HG03066 (cell line): Measurements from ENCODE around the gene PDGFA.
"Not testable (repeated sequence)": the region's sequence is repeated elsewhere in the genome, so short reads cannot be mapped to it uniquely, and the experiment has no call there.

ENCODE experiments used
- ATAC-seq: cut with Tn5 transposase; IDR thresholded peaks from one replicate; pipeline ENCODE4 v1.9.1; 2021; ENCODE audit warnings: low read depth; ENCODE audit not compliant: unreplicated experiment

The PDGFA gene

DNA sequence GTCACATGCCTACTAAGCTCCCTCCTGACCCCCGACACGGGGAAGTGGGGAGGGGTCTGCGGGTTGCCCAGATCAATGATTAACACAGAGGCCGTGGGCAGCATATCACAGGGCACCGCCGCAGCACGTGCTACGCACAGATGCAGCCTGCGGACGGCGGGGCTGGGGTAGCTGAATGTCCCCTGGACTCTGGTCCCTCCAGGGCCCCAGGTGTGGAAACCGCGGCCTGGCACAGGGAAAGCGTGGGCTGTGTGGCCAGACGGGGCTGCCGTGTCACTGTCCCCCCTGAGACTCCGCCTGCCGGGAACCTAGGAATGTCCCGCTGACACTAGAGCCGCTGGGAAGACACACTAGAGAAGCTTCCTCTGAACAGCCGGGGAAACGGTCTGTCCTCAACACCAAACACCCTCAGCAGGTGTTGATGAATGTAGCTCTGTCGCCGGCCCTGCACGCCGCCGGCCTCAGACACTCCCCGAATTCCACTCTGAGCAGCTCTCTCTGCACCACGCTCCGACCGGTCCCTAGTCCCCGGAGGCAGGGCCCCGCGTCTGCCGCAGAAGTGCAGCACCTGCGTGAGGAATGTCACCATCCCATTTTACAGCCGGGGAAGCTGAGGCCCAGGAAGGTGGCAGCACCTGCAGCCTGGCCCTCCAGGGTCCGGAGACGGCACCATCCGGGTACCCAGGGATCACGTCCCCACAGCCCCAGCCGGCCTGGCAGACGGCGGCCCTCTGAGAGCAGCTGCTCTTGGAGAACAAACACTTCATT lies 33.4 kb upstream of the PDGFA start:
- ATAC-seq = no peak

DNA sequence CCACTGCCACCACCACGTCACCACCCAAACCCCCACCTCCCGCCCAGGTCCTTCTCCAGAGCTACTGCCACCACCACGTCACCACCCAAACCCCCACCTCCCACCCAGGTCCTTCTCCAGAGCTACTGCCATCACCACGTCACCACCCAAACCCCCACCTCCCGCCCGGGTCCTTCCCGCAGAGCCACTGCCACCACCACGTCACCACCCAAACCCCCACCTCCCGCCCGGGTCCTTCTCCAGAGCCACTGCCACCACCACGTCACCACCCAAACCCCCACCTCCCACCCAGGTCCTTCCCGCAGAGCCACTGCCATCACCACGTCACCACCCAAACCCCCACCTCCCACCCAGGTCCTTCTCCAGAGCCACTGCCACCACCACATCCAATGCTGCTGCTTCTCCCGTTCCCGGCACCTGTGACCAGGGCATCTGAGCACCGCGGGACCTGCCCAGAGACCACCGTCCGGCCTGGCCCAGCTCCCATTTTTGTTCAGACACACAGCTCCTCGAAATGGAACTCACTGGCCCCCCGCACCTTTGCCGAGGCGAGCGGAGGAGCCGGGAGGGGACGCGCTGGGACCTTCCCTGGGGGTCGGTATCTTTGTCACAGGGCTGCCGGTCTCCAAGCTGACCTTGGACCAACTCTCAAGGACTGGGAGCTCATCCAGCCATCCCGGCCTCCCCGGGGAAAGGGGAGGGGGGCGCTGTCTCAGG lies 32.7 kb upstream of the PDGFA start:
- ATAC-seq = not testable (repeated sequence)

DNA sequence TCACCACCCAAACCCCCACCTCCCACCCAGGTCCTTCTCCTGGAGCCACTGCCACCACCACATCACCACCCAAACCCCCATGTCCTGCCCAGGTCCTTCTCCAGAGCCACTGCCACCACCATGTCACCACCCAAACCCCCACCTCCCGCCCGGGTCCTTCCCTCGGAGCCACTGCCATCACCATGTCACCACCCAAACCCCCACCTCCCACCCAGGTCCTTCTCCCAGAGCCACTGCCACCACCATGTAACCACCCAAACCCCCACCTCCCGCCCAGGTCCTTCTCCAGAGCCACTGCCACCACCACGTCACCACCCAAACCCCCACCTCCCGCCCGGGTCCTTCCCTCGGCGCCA lies 31.9 kb upstream of the PDGFA start:
- ATAC-seq = not testable (repeated sequence)

DNA sequence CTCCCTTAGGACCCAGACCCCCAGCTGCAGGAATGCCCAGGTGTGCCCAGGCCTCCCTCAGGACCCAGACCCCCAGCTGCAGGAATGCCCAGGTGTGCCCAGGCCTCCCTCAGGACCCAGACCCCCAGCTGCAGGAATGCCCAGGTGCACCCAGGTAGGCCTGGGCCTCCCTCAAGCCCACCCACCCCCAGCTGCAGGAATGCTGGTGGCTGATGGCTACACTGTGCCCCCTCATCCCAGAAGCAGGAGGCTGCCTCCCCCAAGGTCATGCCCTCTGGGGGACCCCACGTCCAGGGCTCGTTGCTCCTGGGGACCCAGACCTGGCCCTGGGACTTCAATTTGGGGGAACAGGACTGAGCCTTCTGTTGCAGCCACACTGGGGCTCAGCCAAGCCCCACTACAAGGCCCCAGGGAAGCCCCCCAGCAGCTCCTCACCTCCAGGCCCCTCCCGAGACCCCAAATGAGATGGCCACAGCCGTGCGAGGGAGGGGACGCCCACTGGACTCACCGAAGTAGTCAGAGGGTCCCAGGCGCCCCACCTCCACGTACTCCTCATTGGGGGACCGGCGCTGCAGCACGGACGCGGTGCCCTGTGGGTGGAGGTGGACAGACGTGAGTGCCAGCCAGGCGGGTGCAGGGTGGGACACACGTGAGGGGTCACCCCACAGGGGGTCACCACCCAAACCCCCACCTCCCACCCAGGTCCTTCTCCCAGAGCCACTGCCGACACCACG lies 31.4 kb upstream of the PDGFA start:
- ATAC-seq = no peak

DNA sequence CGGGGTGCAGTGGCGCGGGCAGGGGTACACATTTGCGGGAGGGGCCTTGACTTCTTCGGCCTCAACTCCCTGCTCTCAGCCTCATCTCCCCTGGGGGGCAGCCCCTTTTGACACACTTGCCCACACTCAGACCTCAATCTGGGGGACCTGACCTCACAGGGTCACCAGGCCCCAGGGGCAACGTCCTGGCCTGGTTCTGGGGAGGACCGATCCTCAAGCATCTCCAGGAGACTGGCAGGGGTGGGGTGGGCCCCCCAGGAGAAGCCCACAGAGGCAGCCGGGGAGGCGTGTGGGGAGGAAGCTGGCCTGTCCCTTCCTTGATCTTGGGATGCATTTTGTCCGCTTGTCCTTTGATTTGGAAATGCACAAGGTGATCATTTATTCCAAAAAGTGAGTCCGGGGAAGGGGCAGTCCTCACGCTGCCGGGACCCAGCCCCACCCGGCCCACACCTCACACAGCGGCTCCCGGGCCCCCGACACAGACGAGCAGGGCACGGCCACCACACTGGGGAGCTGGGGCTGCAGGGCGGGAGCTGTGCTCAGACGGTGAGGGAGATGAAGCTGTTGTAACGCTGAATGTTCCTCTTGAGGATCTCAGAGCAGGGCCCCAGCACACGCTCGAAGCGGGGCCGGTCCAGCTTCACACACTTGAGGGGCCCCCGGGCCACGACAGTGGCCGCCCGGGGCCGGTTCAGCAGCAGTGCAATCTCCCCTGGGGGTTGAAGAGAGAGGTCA lies 30.4 kb upstream of the PDGFA start:
- ATAC-seq = no peak

DNA sequence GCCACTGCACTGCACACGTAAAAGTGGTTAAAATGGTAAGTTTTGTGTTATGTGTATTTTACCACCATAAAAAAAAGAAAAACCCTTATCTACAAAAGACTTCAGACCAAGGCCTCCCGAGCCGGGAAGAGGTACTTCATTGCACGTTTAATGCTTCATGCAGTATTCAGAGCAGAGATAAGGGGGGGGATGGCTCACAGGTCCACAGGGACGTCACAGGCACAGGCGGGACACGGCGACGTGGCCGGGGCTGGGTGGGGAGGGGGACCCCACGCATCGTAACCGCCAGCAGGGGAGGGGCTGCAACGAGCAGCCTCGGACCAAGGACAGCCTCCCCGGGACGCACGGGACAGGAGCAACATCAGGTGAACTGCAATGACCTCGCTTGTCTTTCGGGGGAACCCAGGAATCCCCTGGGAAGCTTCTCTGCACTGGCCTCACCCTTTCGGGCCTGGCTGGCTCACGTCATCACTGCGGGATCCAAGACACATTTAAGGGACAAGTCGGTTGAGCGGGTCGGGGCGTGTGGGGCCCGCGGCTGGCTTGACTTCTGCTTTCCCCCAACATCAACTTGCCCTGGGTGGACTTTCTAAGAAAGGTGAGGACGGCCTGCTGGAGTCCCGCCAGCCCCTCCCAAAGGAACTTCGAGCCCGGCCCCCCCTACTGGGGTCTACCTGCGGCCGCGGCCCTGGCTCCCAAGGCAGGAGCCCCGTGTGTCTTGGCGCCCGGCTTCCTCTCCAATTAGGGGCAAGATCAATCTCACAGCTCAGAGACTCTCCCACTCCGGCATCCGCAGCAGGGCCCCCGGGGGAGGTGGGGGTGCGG lies 29.6 kb upstream of the PDGFA start:
- no peak for ATAC-seq

DNA sequence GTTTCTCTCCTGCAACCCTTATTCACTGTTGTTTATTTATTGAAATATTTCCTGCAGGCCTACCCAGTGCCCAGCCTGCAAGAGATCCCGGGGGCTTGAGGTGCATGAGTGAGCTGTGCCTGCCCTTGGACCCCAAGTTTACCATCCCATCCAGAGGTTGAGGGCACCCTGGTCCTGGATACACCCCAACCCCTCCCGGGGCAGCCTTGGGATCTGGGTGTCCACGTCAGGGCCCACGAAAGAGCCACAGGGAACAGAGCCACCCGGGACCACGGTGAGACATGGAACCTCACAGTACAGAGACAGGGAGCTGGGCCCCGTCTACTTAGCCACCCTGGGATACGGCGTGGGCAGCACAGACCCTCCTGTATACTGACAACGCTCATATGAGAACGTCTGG lies 28.8 kb upstream of the PDGFA start:
- no peak for ATAC-seq

DNA sequence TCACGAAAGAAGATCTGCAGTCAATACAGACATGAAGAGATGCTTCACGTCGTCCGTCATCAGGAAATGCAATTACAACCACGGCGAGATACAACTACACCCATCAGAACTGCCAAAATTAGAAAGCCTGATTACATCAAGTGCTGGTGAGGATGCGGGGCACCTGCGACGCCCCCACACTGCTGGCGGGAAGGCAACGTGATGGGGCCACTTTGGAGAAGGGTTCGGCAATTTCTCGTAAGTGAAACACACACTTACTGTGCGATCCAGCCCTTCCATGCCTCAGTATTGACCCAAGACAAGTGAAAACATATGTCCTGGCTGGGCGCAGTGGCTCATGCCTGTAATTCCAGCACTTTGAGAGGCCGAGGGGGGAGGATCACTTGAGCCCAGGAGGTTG lies 25.8 kb upstream of the PDGFA start:
- ATAC-seq = no peak

DNA sequence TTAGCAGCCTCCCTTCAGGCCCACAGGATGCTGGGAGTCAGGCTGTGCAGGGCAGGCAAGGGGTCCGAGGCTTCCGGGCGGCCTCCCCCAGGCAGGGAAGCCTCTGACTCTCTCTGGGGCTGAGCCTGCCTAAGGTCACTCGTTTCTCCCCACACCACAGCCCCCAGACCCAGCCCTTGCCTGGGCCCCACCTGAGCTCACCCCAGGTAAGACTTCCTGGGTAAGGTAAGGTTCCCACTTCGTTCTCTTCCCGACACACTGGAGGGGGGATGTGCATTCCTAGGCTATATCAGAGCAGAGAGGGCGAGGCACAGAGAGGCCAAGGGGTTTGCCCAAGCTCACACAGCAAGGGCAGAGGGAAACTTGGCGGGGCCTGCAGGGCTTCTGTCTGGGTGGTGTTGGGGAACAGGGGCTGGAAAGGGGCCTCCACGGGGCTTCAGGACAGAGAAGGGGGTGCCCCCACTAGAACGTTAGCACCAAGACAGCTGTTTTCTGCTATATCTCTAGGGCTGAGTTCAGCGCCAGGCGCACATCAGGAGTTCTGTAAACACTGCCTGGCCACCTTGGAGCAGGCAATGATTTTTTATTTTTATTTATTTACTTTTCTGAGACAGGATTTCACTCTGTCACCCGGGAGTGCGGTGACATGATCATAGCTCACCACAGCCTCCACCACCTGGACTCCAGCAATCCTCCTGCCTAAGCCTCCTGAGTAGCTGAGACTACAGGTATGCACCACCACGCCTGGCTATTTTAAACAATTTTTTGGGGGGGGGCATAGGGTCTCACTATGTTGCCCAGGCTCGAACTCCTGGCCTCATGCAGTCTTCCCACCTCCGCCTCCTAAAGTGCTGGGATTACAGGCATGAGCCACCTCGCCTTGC lies 24.9 kb upstream of the PDGFA start:
- no peak for ATAC-seq

DNA sequence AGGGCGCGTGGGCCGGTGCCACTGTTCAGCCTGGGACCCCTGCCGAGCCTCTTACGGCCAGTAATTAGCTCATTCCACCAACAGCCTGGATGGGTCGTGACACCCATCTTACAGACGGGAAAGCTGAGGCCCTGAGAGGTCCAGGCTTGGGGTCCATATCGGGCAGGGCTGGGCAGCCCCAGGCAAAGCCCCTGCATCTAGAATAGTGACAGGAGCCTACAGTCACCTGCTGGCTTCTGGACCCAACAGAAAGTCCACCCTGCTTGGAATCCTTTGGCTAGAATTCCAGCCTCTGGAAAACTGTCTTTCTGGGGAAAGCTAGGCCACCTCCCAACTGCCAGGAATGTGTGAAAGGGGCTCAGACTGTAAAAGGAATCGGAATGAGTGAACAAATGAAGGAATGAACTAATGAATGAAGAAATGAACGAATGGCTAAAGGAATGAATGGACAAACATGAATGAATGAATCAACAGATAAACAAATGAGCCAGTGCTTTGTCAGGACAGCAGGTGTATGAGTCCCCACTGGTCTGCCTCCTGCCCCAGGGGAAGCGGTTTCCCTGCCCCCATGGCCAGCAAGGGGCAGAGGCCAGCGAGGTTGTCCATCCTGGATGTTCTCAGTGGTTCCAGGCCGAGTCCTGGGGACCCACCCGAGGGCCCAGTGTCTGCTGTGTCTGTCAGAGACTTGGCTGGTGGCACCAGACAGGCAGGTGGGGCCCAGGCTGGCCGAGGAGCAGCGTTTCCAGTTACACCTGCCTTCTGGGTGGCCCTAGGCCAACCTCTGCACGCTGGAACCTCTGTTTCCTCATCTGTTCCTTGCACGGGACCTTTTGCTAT lies 24.1 kb upstream of the PDGFA start:
- no peak for ATAC-seq

DNA sequence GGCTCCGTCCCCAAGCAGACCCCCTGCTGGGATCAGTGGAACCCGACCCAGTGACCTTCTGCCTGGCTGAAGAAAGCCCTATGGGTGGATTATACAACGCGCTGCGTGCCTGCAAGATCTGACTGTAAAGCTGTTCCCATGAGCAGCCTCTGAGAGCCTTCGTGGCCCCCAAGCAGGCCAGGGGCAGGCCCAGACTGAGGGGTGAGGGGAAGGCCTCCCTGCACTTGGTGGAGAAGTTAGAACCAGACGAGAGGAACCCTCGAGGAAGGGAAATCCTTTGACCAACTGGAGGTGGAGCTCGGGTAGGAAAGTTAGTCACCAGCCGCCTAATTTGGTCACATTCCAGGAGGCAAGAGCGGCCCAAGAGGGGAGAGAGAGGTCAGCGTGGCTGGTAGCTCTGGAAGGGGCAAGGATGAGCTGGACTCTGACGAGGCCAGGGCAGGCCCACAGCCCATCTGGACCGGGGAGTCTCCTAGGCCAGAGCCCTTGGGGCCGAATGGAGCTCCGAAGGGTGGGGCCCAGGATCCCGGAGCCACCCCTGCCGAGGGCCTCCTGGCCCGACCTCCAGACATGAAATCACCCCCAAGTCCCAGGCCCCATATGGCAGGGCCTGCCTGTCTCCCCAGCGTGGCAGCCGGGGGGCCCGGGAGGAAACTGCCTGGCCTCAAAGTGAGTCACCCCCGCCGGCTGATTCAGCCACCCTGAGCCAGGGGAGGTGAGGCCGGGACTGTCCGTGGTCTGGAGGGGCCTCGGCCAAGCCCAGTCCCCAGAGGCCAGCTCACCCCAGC lies 23.3 kb upstream of the PDGFA start:
- no peak for ATAC-seq

DNA sequence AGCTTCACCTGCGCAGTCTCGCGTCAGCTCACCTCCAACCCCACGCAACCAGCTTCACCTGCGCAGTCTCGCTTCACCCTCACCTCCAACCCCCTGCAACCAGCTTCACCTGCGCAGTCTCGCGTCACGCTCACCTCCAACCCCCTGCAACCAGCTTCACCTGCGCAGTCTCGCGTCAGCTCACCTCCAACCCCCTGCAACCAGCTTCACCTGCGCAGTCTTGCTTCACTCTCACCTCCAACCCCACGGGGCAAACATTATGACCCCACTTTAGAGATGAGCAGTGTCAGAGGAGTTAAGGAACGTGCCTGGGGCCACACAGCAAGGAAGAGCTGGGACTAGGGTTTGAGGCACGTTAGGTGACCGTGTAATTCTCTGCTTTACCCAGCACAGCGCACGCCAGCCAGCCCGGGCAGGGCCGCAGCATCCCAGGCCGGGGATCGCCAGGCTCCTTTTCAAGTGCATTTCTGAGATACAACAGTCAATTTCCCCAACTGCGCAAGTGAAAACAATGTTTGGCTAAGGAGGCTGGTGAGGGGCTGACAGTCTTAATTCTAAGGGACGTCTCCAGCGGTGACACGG lies 22.6 kb upstream of the PDGFA start:
- no peak for ATAC-seq

DNA sequence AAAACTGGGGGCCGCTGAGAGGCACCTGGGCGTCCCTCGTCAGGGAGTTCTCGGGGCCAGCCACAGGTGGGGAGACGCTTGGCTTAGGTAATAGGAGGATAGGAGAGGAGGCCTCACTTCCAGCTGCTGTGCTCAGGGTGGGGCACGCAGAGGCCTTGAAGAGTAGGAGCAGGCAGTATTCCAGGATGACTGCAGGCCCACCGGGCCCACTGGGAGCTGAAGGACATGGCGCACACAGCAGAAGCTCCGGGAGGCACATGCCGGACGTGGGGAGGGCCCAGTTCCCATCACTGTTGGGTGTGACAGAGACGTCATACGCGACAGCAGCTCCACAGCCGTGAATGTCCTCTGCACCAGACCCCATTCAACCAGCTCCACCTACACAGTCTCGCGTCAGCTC lies 22.0 kb upstream of the PDGFA start:
- ATAC-seq = no peak

DNA sequence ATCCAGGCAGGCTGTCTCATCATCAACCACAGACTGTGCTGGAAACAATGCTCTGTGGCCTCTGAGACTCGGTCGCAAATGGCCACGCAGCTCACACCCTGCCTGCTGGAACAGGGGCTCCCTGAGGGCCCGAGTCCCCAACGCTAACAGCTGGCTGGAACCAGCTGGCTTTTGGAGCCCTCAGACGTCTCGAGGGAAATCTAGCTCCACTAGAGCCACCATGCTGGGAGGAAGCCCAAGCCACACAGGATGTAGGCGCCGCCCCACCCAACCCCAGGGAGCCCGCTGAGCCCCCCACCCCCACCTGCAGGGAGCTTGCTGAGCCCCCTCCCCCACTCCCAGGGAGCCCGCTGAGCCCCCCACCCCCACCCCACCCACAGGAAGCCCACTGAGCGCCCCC lies 21.4 kb upstream of the PDGFA start:
- ATAC-seq = no peak

DNA sequence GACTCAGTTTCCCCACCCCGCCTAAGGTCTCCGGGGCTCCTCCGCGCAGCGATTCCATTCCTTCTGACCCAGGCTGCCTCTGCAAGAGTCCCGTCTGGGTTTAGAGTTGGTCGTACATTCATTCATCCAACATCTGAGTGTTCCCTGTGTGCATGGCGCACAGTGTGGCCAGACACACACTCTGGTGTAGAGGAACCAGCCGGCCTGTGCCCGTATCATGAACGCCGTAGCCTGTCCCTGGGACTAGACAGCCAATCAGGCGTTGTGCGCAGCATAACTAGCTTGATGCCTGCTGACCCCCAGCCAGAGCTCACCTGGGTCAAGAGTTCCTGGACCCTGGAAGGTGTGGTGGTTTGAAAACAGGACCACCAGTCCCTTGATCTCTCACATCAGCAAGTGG lies 20.9 kb upstream of the PDGFA start:
- ATAC-seq = no peak

DNA sequence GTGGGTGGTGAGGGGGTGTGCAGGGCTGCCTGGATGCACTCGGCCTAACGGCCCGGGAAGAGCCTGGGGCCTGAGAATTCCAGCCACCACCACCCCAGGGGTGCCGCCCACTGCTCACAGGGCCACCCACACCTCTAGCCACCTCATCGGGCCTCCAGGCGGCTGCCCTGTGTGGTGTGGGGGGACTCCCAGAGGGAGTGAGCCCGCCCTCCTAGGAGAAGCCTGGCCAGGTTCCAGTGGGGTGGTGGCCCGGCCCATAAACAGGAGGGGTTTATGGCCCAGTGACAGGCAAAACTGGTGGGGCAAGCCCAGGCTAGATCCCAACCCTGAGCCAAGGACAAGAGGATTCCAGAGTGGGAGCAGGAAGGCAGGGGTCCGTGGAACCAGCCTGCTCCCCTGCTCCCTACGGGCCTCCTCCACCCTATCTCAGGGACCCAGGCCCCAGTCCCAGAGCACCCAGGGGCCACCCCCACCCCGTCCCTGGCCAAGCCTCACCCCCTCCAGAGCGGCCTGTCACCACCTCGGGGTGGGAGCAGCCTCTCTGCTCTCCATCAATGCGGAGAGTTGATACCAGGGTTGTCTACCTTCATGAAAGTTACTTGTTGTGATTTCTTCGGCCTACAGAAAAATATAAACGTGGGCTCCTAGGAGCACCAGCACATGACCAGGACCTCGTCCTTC lies 20.2 kb upstream of the PDGFA start:
- no peak for ATAC-seq
